HEK293 (cell line): ENCODE measurements around the gene PLEKHD1.

Experiments used
- CTCF ChIA-PET: fragments of 350-600 bp; formaldehyde crosslinking; extraction: SDS; loops from one replicate; lab custom pipeline; 2021; ENCODE audit warnings: antibody characterized with exemption; lab: Yijun Ruan, JAX
- POLR2A ChIA-PET: fragments of 300-600 bp; formaldehyde crosslinking; extraction: SDS; loops from one replicate; lab custom pipeline; 2020; ENCODE audit warnings: antibody characterized with exemption, inconsistent platforms; lab: Yijun Ruan, JAX
- H3K27ac ChIP-seq: fragments of 200-500 bp; sonication (Bioruptor generic); 2 replicates; pipeline ENCODE4 v1.5.1; 2014; ENCODE audit warnings: low read depth, low read length, control low read depth, inconsistent platforms; ENCODE audit errors: extremely low read depth
- H3K36me3 ChIP-seq, 2 experiments: fragments of 200-500 bp in 1 of 2; sonication (Bioruptor generic) in 1 of 2; 1 replicate in 1 of 2; 2 replicates in 1 of 2; pipeline ENCODE4 v1.5.1; 2014 to 2017; ENCODE audit warnings: inconsistent platforms in 2 of 2, low read length in 2 of 2; ENCODE audit not compliant: control insufficient read depth in 2 of 2, insufficient read depth in 1 of 2
- H3K4me1 ChIP-seq: fragments of 200-500 bp; sonication (Bioruptor generic); 2 replicates; pipeline ENCODE4 v1.5.1; 2014; ENCODE audit warnings: mild to moderate bottlenecking, low read length, inconsistent platforms; ENCODE audit not compliant: control insufficient read depth, insufficient read depth
- H3K4me3 ChIP-seq: 2 replicates; pipeline ENCODE4 v1.5.1; 2011; ENCODE audit warnings: low read depth, mild to moderate bottlenecking, control low read depth, low read length, moderate library complexity
- H3K9me3 ChIP-seq: fragments of 200-500 bp; sonication (Bioruptor generic); 2 replicates; pipeline ENCODE4 v1.5.1; 2014; ENCODE audit warnings: low read depth, low read length, inconsistent platforms; ENCODE audit not compliant: control insufficient read depth, insufficient read depth
- KLF1 ChIP-seq: fragments of 450-650 bp; formaldehyde crosslinking; IDR thresholded peaks from 2 replicates; pipeline ENCODE4 v1.5.1; 2016; ENCODE audit warnings: missing biosample characterization, missing genetic modification characterization
- MZF1 ChIP-seq: fragments of 450-650 bp; formaldehyde crosslinking; IDR thresholded peaks from 2 replicates; pipeline ENCODE4 v1.5.1; 2017; ENCODE audit warnings: missing biosample characterization, missing genetic modification characterization, borderline replicate concordance
- PRDM1 ChIP-seq: fragments of 450-650 bp; formaldehyde crosslinking; IDR thresholded peaks from 2 replicates; pipeline ENCODE4; 2016; ENCODE audit warnings: missing biosample characterization, missing genetic modification characterization
- PRDM6 ChIP-seq: fragments of 450-650 bp; formaldehyde crosslinking; IDR thresholded peaks from 2 replicates; pipeline ENCODE4 v1.5.1; 2017; ENCODE audit warnings: missing biosample characterization, missing genetic modification characterization
- REPIN1 ChIP-seq: fragments of 450-650 bp; formaldehyde crosslinking; IDR thresholded peaks from 2 replicates; pipeline ENCODE4 v1.5.1; 2017; ENCODE audit warnings: missing biosample characterization, missing genetic modification characterization, low read depth
- REST ChIP-seq: fragments of 450-650 bp; formaldehyde crosslinking; IDR thresholded peaks from 2 replicates; pipeline ENCODE4 v1.5.1; 2016; ENCODE audit warnings: missing biosample characterization, missing genetic modification characterization
- SP7 ChIP-seq: fragments of 450-650 bp; formaldehyde crosslinking; IDR thresholded peaks from 2 replicates; pipeline ENCODE4 v1.5.1; 2016; ENCODE audit warnings: missing biosample characterization, missing genetic modification characterization
- ZNF10 ChIP-seq: fragments of 450-650 bp; formaldehyde crosslinking; IDR thresholded peaks from 2 replicates; pipeline ENCODE4 v1.5.1; 2017; ENCODE audit warnings: missing biosample characterization, missing genetic modification characterization
- ZNF280D ChIP-seq: fragments of 450-650 bp; formaldehyde crosslinking; IDR thresholded peaks from 2 replicates; pipeline ENCODE4 v1.5.1; 2016; ENCODE audit warnings: missing biosample characterization, missing genetic modification characterization
- ZNF341 ChIP-seq: fragments of 450-650 bp; formaldehyde crosslinking; IDR thresholded peaks from 2 replicates; pipeline ENCODE4; 2016; ENCODE audit warnings: low read depth, missing biosample characterization, missing genetic modification characterization
- ZNF416 ChIP-seq: fragments of 450-650 bp; formaldehyde crosslinking; IDR thresholded peaks from 2 replicates; pipeline ENCODE4 v1.5.1; 2016; ENCODE audit warnings: missing biosample characterization, missing genetic modification characterization
- ZNF660 ChIP-seq: fragments of 450-650 bp; IDR thresholded peaks from 2 replicates; pipeline ENCODE4 v1.5.1; 2018; ENCODE audit warnings: missing biosample characterization, mild to moderate bottlenecking, missing genetic modification characterization

Gene PLEKHD1

GRCh38 chr14:69487771-69488170, 3.2 kb downstream of the PLEKHD1 start:
- Histone ChIP-seq H3K4me3 (no peak overlapping the region), H3K36me3 (no peaks in the 10 kb centered on the region), H3K4me1 (no peaks in the 10 kb centered on the region; the same call in 1 of the 2 replicates), H3K27ac (no peak overlapping the region), H3K9me3 (no peaks in the 10 kb centered on the region)
- POLR2A ChIA-PET = no interaction called here
- TF ChIP-seq ZNF10 (tag by site-specific recombination) (no peak), ZNF280D (tag by site-specific recombination) (no peak)
- CTCF ChIA-PET = interaction anchor here (1.0 to 1.2 kb wide), 2 partner anchors 16 to 246 kb away, joined by 3 read pairs; no protein-coding TSS in a partner anchor

DNA sequence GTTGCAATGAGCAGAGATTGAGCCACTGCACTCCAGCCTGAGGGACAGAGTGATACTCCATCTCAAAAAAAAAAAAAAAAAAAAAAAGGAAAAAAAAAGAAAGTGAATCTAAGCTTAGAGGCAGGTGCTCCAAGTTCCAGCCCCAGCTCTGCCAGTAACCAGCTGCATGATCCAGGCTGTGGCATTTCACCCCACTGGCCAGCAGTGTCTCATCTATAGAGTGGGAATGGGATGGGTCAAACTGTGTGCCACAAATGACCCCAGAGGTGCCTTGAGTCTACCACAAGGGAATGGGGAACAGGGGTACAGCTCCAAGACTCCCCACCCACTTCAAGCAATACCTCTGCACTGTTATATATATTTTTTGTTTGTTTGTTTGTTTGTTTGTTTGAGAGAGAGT, 5.0 kb downstream of the PLEKHD1 start:
- Histone ChIP-seq H3K36me3 (no peaks in the 10 kb centered on the region), H3K4me3 (no peak overlapping the region)
- CTCF ChIA-PET = interaction anchor here (0.7 to 1.3 kb wide), 3 partner anchors 10 to 14 kb away, joined by 3 to 6 read pairs (median 3); no protein-coding TSS in a partner anchor
- no peak for TF ChIP-seq PRDM6 (tag by site-specific recombination)
- TF ChIP-seq ZNF341 (tag by site-specific recombination) = no peak
- TF ChIP-seq MZF1 (tag by site-specific recombination) = no peak
- TF ChIP-seq, all 188 proteins: peak for 0
- no peaks in the 10 kb centered on the region for H3K9me3 ChIP-seq
- H3K27ac ChIP-seq = no peak overlapping the region
- no peaks in the 10 kb centered on the region; the same call in 1 of the 2 replicates for H3K4me1 ChIP-seq
- POLR2A ChIA-PET = no interaction called here

DNA sequence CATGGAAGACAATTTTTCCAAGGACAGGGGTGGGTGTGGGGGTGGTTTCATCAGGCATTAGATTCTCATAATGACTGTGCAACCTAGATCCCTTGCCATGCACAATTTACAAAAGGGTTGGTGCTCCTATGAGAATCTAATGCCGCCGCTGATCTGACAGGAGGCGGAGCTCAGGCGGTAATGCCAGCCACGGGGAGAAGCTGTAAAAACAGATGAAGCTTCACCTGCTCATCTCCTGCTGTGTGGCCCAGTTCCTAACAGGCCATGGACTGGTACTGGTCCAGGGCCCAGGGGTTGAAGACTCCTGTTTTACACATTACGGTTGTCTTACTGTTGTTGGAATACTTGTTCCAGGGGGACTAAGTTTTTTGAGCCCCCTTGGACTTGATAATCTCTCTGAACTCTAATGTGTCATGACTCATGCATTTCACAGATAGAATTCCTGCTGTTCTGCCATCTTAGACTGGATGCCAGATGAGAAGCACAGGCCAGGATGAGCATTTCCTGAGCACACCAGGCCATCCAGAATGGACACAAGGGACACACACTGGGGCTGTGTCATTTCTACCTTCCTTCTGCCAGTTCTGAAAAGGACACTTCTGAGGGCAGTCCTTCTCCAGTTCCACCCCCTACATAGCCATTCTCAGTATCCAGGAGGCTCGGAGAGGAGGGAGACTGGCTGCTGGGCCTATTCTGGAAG, 5.8 kb downstream of the PLEKHD1 start:
- TF ChIP-seq SP7 (tag by site-specific recombination) (no peak), ZNF660 (tag by site-specific recombination) (no peak), REPIN1 (tag by site-specific recombination) (no peak), REST (tag by site-specific recombination) (no peak), KLF1 (no peak), PRDM1 (tag by site-specific recombination) (no peak), ZNF416 (tag by site-specific recombination) (no peak)
- TF ChIP-seq, all 188 proteins: peak for 0
- no peaks in the 10 kb centered on the region for H3K4me1 ChIP-seq
- H3K4me3 ChIP-seq = no peak overlapping the region
- H3K36me3 ChIP-seq = no peaks in the 10 kb centered on the region
- H3K9me3 ChIP-seq = no peaks in the 10 kb centered on the region
- no peak overlapping the region for H3K27ac ChIP-seq
- ChIA-PET CTCF (no interaction called here), POLR2A (no interaction called here)
